Measurements from ENCODE around the gene ARHGAP45. TPM values are rescaled to one million over a fixed set of nuclear protein-coding genes. Genes with fewer than 3 reads are reported as not detected.

ARHGAP45 gene
- total and polyA plus RNA-seq, 2 donors from 2014 or later: 11.8 to 50.0 TPM

- no peak overlapping the region for H3K4me3 ChIP-seq (ENCODE audit: low read length in 3 of 3)
- H3K9ac ChIP-seq (ENCODE audit: low read length in 3 of 3): no peak overlapping the region
- intact Hi-C loops (cut with DNase I): no loop called here
- no peaks in the 10 kb centered on the region for H3K36me3 ChIP-seq (ENCODE audit: control insufficient read depth in 2 of 3, insufficient read depth in 3 of 3, low read length in 3 of 3)
- H3K27me3 ChIP-seq (ENCODE audit: control insufficient read depth, insufficient read depth, low read length): peaks cover 20% of the 10 kb centered on the region
- DNase-seq: peak in 2 of 5 donors; percentile 45 to 70
- no peak overlapping the region for H3K27ac ChIP-seq (ENCODE audit: low read depth in 2 of 2, low read length in 2 of 2)
- H3K4me1 ChIP-seq (ENCODE audit: control insufficient read depth in 2 of 3, insufficient read depth in 2 of 3, low read depth in 1 of 3, low read length in 3 of 3): peaks cover 0 to 11% (median 0%) of the 10 kb centered on the region in 3 donors
- no peak for FAIRE-seq
- TF ChIP-seq CTCF (IDR thresholded peaks at IDR 0.05; ENCODE audit: borderline replicate concordance, extremely low read depth, insufficient read depth): no peak
- no peaks in the 10 kb centered on the region for H3K9me3 ChIP-seq (ENCODE audit: control insufficient read depth in 2 of 3, insufficient read depth in 1 of 3, low read length in 3 of 3)
Measured at GRCh38 chr19:1070931-1071791, 4.2 kb downstream of the ARHGAP45 start.

DNA sequence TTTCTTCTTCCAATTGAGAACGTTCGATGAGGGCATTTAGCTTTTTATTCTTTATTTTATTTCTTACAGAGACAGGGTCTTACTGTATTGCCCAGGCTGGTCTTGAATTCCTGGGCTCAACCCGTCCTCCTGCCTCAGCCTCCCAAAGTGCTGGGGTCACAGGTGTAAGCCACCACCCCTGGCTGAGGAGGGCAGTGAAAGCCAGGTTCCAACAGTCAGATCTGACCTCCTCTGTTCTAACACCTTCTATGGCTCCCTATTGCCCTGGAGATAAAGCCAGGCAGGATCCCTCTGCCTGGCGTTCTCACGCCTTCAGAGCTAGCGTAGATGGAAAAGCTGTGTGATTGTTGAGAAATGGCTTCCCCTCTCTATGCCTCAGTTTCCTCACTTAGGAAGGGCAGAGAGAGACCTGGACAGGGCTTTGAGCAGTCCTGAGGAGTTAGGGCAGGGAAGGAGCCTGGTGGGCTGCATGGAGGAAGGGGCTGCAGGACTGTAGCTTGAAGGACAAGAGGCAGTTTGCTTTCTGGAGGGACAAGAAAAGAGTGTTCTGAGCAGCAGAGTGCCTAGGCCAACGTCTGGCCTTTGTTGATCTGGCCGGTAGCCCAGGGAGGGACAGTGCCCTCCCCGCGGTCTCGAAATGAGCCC is 5.5 kb downstream of the ARHGAP45 start:
- no peak for FAIRE-seq
- H3K4me1 ChIP-seq (ENCODE audit: control insufficient read depth in 2 of 3, insufficient read depth in 2 of 3, low read depth in 1 of 3, low read length in 3 of 3): peaks cover 0 to 6% (median 0%) of the 10 kb centered on the region in 3 donors
- no peak for DNase-seq

GRCh38 chr19:1073063-1073955 is 6.3 kb downstream of the ARHGAP45 start:
- no peak overlapping the region for H3K9ac ChIP-seq (ENCODE audit: low read length in 3 of 3)
- DNase-seq (no peak), FAIRE-seq (no peak)
- H3K4me3 ChIP-seq (ENCODE audit: low read length in 3 of 3): no peak overlapping the region
- H3K4me1 ChIP-seq (ENCODE audit: control insufficient read depth in 2 of 3, insufficient read depth in 2 of 3, low read depth in 1 of 3, low read length in 3 of 3): peaks cover 0 to 6% (median 0%) of the 10 kb centered on the region in 3 donors
- H3K27ac ChIP-seq (ENCODE audit: low read depth in 2 of 2, low read length in 2 of 2): no peak overlapping the region
- no peak for TF ChIP-seq CTCF (IDR thresholded peaks at IDR 0.05; ENCODE audit: borderline replicate concordance, extremely low read depth, insufficient read depth)
- H3K9me3 ChIP-seq (ENCODE audit: control insufficient read depth in 2 of 3, insufficient read depth in 1 of 3, low read length in 3 of 3): no peaks in the 10 kb centered on the region
- intact Hi-C loops (cut with DNase I): no loop called here
- peaks cover 20% of the 10 kb centered on the region for H3K27me3 ChIP-seq (ENCODE audit: control insufficient read depth, insufficient read depth, low read length)
- H3K36me3 ChIP-seq (ENCODE audit: control insufficient read depth in 2 of 3, insufficient read depth in 3 of 3, low read length in 3 of 3): no peaks in the 10 kb centered on the region

More for the DNA sequence above, 5.5 kb downstream of the ARHGAP45 start:
- no peaks in the 10 kb centered on the region for H3K36me3 ChIP-seq (ENCODE audit: control insufficient read depth in 2 of 3, insufficient read depth in 3 of 3, low read length in 3 of 3)
- H3K27ac ChIP-seq (ENCODE audit: low read depth in 2 of 2, low read length in 2 of 2): no peak overlapping the region
- intact Hi-C loops (cut with DNase I): no loop called here
- H3K4me3 ChIP-seq (ENCODE audit: low read length in 3 of 3): no peak overlapping the region
- TF ChIP-seq CTCF (IDR thresholded peaks at IDR 0.05; ENCODE audit: borderline replicate concordance, extremely low read depth, insufficient read depth): no peak
- H3K9me3 ChIP-seq (ENCODE audit: control insufficient read depth in 2 of 3, insufficient read depth in 1 of 3, low read length in 3 of 3): no peaks in the 10 kb centered on the region
- H3K27me3 ChIP-seq (ENCODE audit: control insufficient read depth, insufficient read depth, low read length): peaks cover 20% of the 10 kb centered on the region
- H3K9ac ChIP-seq (ENCODE audit: low read length in 3 of 3): no peak overlapping the region

Data from kidney (tissue), 14 donors.